K562 (cell line): ENCODE measurements around the gene RNF2. TPM values are rescaled to one million over a fixed set of nuclear protein-coding genes. Genes with fewer than 3 reads are reported as not detected.

Experiments used
- ATAC-seq: fragments of 200-7000 bp; cut with Tn5 transposase; 3 replicates; pipeline ENCODE4 v1.9.1; 2020; ENCODE audit warnings: moderate library complexity
- BruUV-seq: library from RNA; stranded (reverse); fragments of 400-500 nt; replicated peaks from 2 replicates; lab custom pipeline; 2021; lab: Mats Ljungman, UMichigan
- CTCF ChIA-PET: fragments of 300-600 bp; formaldehyde crosslinking; extraction: SDS; loops from one replicate; lab custom pipeline; 2021; ENCODE audit warnings: low intra/inter-chr PET ratio; lab: Yijun Ruan, JAX
- POLR2A ChIA-PET: fragments of 300-600, 350-650 bp; sonication (Branson Sonifier 250); formaldehyde crosslinking; extraction: SDS; loops from one replicate; lab custom pipeline; 2021; ENCODE audit warnings: antibody characterized with exemption, inconsistent platforms; lab: Yijun Ruan, JAX
- DNase-seq, 4 experiments: peaks; one replicate each; pipeline versions ENCODE4 v3.0.0 to v3.0.0-alpha.2; 2011 to 2018; ENCODE audit warnings: low spot score in 3 of 4, mixed read lengths in 3 of 4; ENCODE audit errors: extremely low read depth in 1 of 4
- FAIRE-seq: peaks from 2 replicates; lab custom pipeline; 2011; peaks lifted over from hg19 to GRCh38; lab: Jason Lieb, UNC
- H2AFZ ChIP-seq: 2 replicates; pipeline ENCODE4 v1.6.0; 2011; ENCODE audit warnings: low read depth, low read length, control low read depth, inconsistent platforms
- H3K27ac ChIP-seq: fragments of 200-600 bp; 3 replicates; pipeline ENCODE4 v1.8.0; 2011; ENCODE audit warnings: low read depth, mild to moderate bottlenecking, control low read depth, inconsistent platforms, low read length, moderate library complexity, mixed read lengths; ENCODE audit errors: extremely low read depth
- H3K27me3 ChIP-seq, 2 experiments: fragments of 300-600 bp in 1 of 2; 2 replicates in 1 of 2; 3 replicates in 1 of 2; pipeline versions ENCODE4 v1.6.0 to v1.8.0; 2011; ENCODE audit warnings: inconsistent platforms in 2 of 2, low read length in 2 of 2, mild to moderate bottlenecking in 1 of 2, mixed read lengths in 1 of 2, moderate library complexity in 1 of 2; ENCODE audit not compliant: control insufficient read depth in 2 of 2, insufficient read depth in 2 of 2
- H3K36me3 ChIP-seq: fragments of 300-600 bp; 3 replicates; pipeline ENCODE4 v1.8.0; 2011; ENCODE audit warnings: mild to moderate bottlenecking, low read length, inconsistent platforms; ENCODE audit not compliant: control insufficient read depth, insufficient read depth
- H3K4me1 ChIP-seq, 2 experiments: fragments of 200-600 bp in 1 of 2; replicated peaks in 1 of 2; 2 replicates in 1 of 2; 3 replicates in 1 of 2; pipeline versions ENCODE4 v1.5.1 to v1.8.0; 2011; ENCODE audit warnings: inconsistent platforms in 2 of 2, low read length in 2 of 2, mild to moderate bottlenecking in 1 of 2, mixed read lengths in 1 of 2, moderate library complexity in 1 of 2; ENCODE audit not compliant: control insufficient read depth in 2 of 2, insufficient read depth in 2 of 2
- H3K4me2 ChIP-seq: 2 replicates; pipeline ENCODE4 v1.6.1; 2011; ENCODE audit warnings: low read length, control low read depth, inconsistent platforms, mixed read lengths; ENCODE audit not compliant: insufficient read depth
- H3K4me3 ChIP-seq: fragments of 200-600 bp; sonication (generic), shearing (Covaris generic); 2 replicates; pipeline ENCODE4 v1.5.1; 2016; ENCODE audit warnings: control low read depth, inconsistent platforms
- H3K79me2 ChIP-seq: fragments of 200-600 bp; 3 replicates; pipeline ENCODE4 v1.8.0; 2011; ENCODE audit warnings: low read length, inconsistent platforms; ENCODE audit not compliant: control insufficient read depth, insufficient read depth
- H3K9ac ChIP-seq, 2 experiments: 2 replicates each; pipeline versions ENCODE4 v1.6.0 to v1.6.1; 2011; ENCODE audit warnings: low read depth in 2 of 2, low read length in 2 of 2, control low read depth in 1 of 2, inconsistent platforms in 1 of 2, mild to moderate bottlenecking in 1 of 2, mixed read lengths in 1 of 2; ENCODE audit not compliant: insufficient read depth in 1 of 2
- H3K9me1 ChIP-seq: one replicate; pipeline ENCODE4 v1.6.0; 2011; ENCODE audit warnings: inconsistent platforms, mild to moderate bottlenecking, low read length, moderate library complexity; ENCODE audit not compliant: control insufficient read depth, insufficient read depth
- H3K9me3 ChIP-seq: replicated peaks from 2 replicates; pipeline ENCODE4 v1.5.1; 2011; ENCODE audit warnings: low read depth, low read length, inconsistent platforms; ENCODE audit not compliant: control insufficient read depth, insufficient read depth
- H4K20me1 ChIP-seq: replicated peaks from 2 replicates; pipeline ENCODE4 v1.6.1; 2011; ENCODE audit warnings: low read length, inconsistent platforms, mixed read lengths; ENCODE audit not compliant: control insufficient read depth, insufficient read depth
- CAMTA2 ChIP-seq: fragments of 250-450 bp; sonication (Bioruptor Pico); conservative IDR thresholded peaks from 2 replicates; pipeline ENCODE4 v1.5.1; 2022
- FOXA3 ChIP-seq, 2 experiments: fragments of 450-650 bp in 1 of 2; sonication (generic) in 1 of 2; formaldehyde crosslinking; IDR thresholded peaks in 1 of 2; conservative IDR thresholded peaks in 1 of 2; 2 replicates each; pipeline versions ENCODE4 v1.4.0 to v1.8.0; 2020 to 2022; ENCODE audit warnings: mild to moderate bottlenecking in 2 of 2, missing genetic modification reagents in 1 of 2
- GABPA ChIP-seq: fragments of 200-800 bp; sonication (Bioruptor generic); conservative IDR thresholded peaks from 2 replicates; pipeline ENCODE4 v1.6.1; 2016; ENCODE audit warnings: low read depth, missing genetic modification characterization, missing compliant biosample characterization
- HDAC8 ChIP-seq: fragments of 450-650 bp; IDR thresholded peaks from 2 replicates; pipeline ENCODE4 v1.6.1; 2016; ENCODE audit warnings: mild to moderate bottlenecking, missing genetic modification characterization, moderate library complexity, missing compliant biosample characterization
- JUN ChIP-seq, 2 experiments: sonication (generic) in 1 of 2; formaldehyde crosslinking in 1 of 2; IDR thresholded peaks; 2 replicates each; pipeline versions ENCODE4 v1.6.1 to v1.8.0; 2012 to 2022; ENCODE audit warnings: borderline replicate concordance in 2 of 2, mild to moderate bottlenecking in 2 of 2, improper control_type of control experiment in 1 of 2, low read depth in 1 of 2, low read length in 1 of 2, missing genetic modification reagents in 1 of 2
- SMARCC2 ChIP-seq: fragments of 450-650 bp; IDR thresholded peaks from 2 replicates; pipeline ENCODE4 v1.6.1; 2017; ENCODE audit warnings: antibody characterized with exemption, moderate library complexity, mild to moderate bottlenecking, low read depth
- TAL1 ChIP-seq: fragments of 450-650 bp; IDR thresholded peaks from 2 replicates; pipeline ENCODE4 v1.6.1; 2016; ENCODE audit warnings: mild to moderate bottlenecking
- TEAD2 ChIP-seq: fragments of 450-650 bp; IDR thresholded peaks from 2 replicates; pipeline ENCODE4 v1.6.1; 2016; ENCODE audit warnings: missing genetic modification characterization, control low read depth, missing compliant biosample characterization
- TFAP4 ChIP-seq: sonication (generic); formaldehyde crosslinking; IDR thresholded peaks from 2 replicates; pipeline ENCODE4 v1.8.0; 2022; ENCODE audit warnings: missing genetic modification reagents, mild to moderate bottlenecking, moderate library complexity, borderline replicate concordance
- TFE3 ChIP-seq: fragments of 450-650 bp; formaldehyde crosslinking; IDR thresholded peaks from 2 replicates; pipeline ENCODE4 v1.4.0; 2020; ENCODE audit warnings: mild to moderate bottlenecking, mixed read lengths
- WHSC1 ChIP-seq: IDR thresholded peaks from one replicate; pipeline ENCODE4 v1.6.1; 2012; ENCODE audit warnings: low read length, control low read depth, inconsistent platforms
- ZBED1 ChIP-seq: IDR thresholded peaks from 2 replicates; pipeline ENCODE4 v1.6.1; 2014
- ZBTB5 ChIP-seq: fragments of 450-650 bp; IDR thresholded peaks from 2 replicates; pipeline ENCODE4 v1.6.1; 2017; ENCODE audit warnings: antibody characterized with exemption
- ZNF133 ChIP-seq: fragments of 250-450 bp; sonication (Bioruptor Pico); IDR thresholded peaks from 2 replicates; pipeline ENCODE4 v1.4.0; 2020; ENCODE audit warnings: mild to moderate bottlenecking
- ZNF583 ChIP-seq: fragments of 250-450 bp; sonication (Bioruptor Pico); IDR thresholded peaks from 2 replicates; pipeline ENCODE4 v1.4.0; 2020
- in situ Hi-C: fragments of 300-500 bp; cut with MboI; formaldehyde crosslinking; loops from 4 replicates; pipeline ENCODE4 v1.15.0; 2018; ENCODE audit warnings: inconsistent platforms, mixed read lengths
- intact Hi-C: fragments of 100-400 bp; cut with micrococcal nuclease; formaldehyde crosslinking; loops from 2 replicates; pipeline ENCODE4 v1.14.2; 2022
- polyA plus RNA-seq, 8 experiments: library from polyadenylated mRNA; depleted of rRNA in 4 of 8; stranded (reverse) in 5 of 8; unstranded in 3 of 8; fragments of >200 nt; fragmentation: Nextera tagmentation in 2 of 8; fragmentation: Illumina TruSeq in 1 of 8; extraction: Ambion mirVana in 2 of 8; extraction: Trizol in 1 of 8; gene quantifications; 2 replicates each; pipeline versions ENCODE4 v1.2.1 to v1.2.3, GENCODE V29; 2011 to 2014; ENCODE audit warnings: inconsistent platforms in 1 of 8, missing spikeins in 1 of 8
- total RNA-seq, 7 experiments: library from RNA; depleted of rRNA in 6 of 7; stranded (reverse); fragments of >200 nt in 6 of 7; fragmentation: Illumina TruSeq in 2 of 7; extraction: Trizol in 2 of 7; gene quantifications; 2 replicates each; pipeline versions ENCODE4 v1.2.1 to v1.2.3, GENCODE V29; 2011 to 2021; ENCODE audit warnings: low replicate concordance in 1 of 7

The RNF2 gene
- total and polyA plus RNA-seq, 9 of the 15 experiments (the other 6 are each of a cell fraction or from before 2014, with no cell fraction given) = 7.1 to 66.5 (median 32.9) TPM

- no peak for TF ChIP-seq ZNF133 (CRISPR knock-in tag)
- TF ChIP-seq SMARCC2 = no peak
These were observed 93.9 kb downstream of the RNF2 start (continued) for GRCh38 chr1:185139246-185139645.

- H2AFZ ChIP-seq = no peak overlapping the region
- H3K4me3 ChIP-seq = no peak overlapping the region
- H3K36me3 ChIP-seq = peaks cover 48% of the 10 kb centered on the region
- H3K9me3 ChIP-seq = no peaks in the 10 kb centered on the region
- H3K27me3 ChIP-seq = no peaks in the 10 kb centered on the region
- FAIRE-seq (no peak), ATAC-seq (no peak), DNase-seq (no peak)
- no peaks in the 10 kb centered on the region for H4K20me1 ChIP-seq
- TF ChIP-seq TFAP4 (CRISPR knock-in tag) (no peak), JUN (IDR thresholded peaks at IDR 0.05; ENCODE audit: borderline replicate concordance, low read depth, low read length) (no peak), JUN (CRISPR knock-in tag; IDR thresholded peaks at IDR 0.05; ENCODE audit: borderline replicate concordance) (no peak), FOXA3 (CRISPR knock-in tag; conservative IDR thresholded peaks at IDR 0.05 in 1 of 2, IDR thresholded peaks at IDR 0.05 in 1 of 2) (no peak), TEAD2 (tag) (no peak), ZNF583 (no peak), HDAC8 (tag) (no peak), WHSC1 (no peak), TAL1 (no peak), CAMTA2 (CRISPR knock-in tag) (no peak), TFE3 (no peak), ZBED1 (no peak), GABPA (no peak), ZBTB5 (no peak)
- intact Hi-C loops = no loop called here
- no peak overlapping the region for H3K27ac ChIP-seq
- no peak overlapping the region for H3K4me2 ChIP-seq
- in situ Hi-C loops = no loop called here
- H3K9ac ChIP-seq = no peak overlapping the region
- POLR2A ChIA-PET = interaction anchor here (0.6 kb wide), 1 partner anchor 175 kb away, joined by 3 read pairs; no protein-coding TSS in a partner anchor
- no peaks in the 10 kb centered on the region for H3K79me2 ChIP-seq
- BruUV-seq = no TSS peak
- no peaks in the 10 kb centered on the region for H3K9me1 ChIP-seq
- no peaks in the 10 kb centered on the region for H3K4me1 ChIP-seq
- CTCF ChIA-PET = no interaction called here
These were observed 98.9 kb downstream of the RNF2 start for GRCh38 chr1:185144233-185144632.
